Thyroid gland (tissue), 4 donors: ENCODE data around the gene PHF19. TPM values are rescaled to one million over a fixed set of nuclear protein-coding genes. Genes with fewer than 3 reads are reported as not detected.

ENCODE experiments used
- DNase-seq, 2 donors: peaks; one replicate each; pipeline ENCODE4 v3.0.0-alpha.2; 2019
- H3K27ac ChIP-seq, 3 donors: fragments of 200-600 bp; sonication (generic); 1 replicate in 2 of 3; 2 replicates in 1 of 3; pipeline ENCODE4 v1.5.1; 2016 to 2019; ENCODE audit warnings: mild to moderate bottlenecking in 1 of 3, moderate library complexity in 1 of 3
- H3K27me3 ChIP-seq: fragments of 200-600 bp; sonication (generic); one replicate; pipeline ENCODE4 v1.5.1; 2019
- H3K36me3 ChIP-seq, 2 donors: fragments of 200-600 bp; sonication (generic); one replicate each; pipeline ENCODE4 v1.5.1; 2016 to 2019
- H3K4me1 ChIP-seq, 2 donors: fragments of 200-600 bp; sonication (generic); one replicate each; pipeline ENCODE4 v1.5.1; 2017 to 2019
- H3K4me3 ChIP-seq, 3 donors: fragments of 200-600 bp; sonication (generic); replicated peaks in 1 of 3; 1 replicate in 2 of 3; 2 replicates in 1 of 3; pipeline ENCODE4 v1.5.1; 2016; ENCODE audit warnings: mild to moderate bottlenecking in 1 of 3
- H3K9me3 ChIP-seq: fragments of 200-600 bp; sonication (generic); one replicate; pipeline ENCODE4 v1.5.1; 2017
- CTCF ChIP-seq, 6 experiments: fragments of 200-600 bp in 3 of 6; fragments of 450-650 bp in 3 of 6; sonication (generic) in 3 of 6; IDR thresholded peaks; one replicate each; pipeline ENCODE4 v1.5.1; 2016 to 2019; ENCODE audit warnings: antibody characterized with exemption in 6 of 6, mild to moderate bottlenecking in 2 of 6, inconsistent platforms in 1 of 6, moderate library complexity in 1 of 6
- POLR2A ChIP-seq, 2 donors: fragments of 450-650 bp; IDR thresholded peaks; one replicate each; pipeline ENCODE4 v1.6.1; 2017; ENCODE audit warnings: antibody characterized with exemption in 2 of 2, mild to moderate bottlenecking in 2 of 2, moderate library complexity in 1 of 2
- WGBS, 2 donors: methylation state at CpG; one replicate each; pipeline ENCODE4 v1.1.5; 2017; 5-methylcytosine and 5-hydroxymethylcytosine counted together
- intact Hi-C: fragments of 100-400 bp; cut with DNase I; formaldehyde crosslinking; loops from one replicate; pipeline ENCODE4 v1.15.1; 2023
- total RNA-seq, 4 donors: library from RNA; depleted of rRNA; stranded (reverse); fragments of >200 nt; gene quantifications; one replicate each; pipeline ENCODE4 v1.2.3, GENCODE V29; 2016

PHF19 gene
- total RNA-seq, 4 donors from 2014 or later: 10.8 to 24.1 (median 13.1) TPM

DNA sequence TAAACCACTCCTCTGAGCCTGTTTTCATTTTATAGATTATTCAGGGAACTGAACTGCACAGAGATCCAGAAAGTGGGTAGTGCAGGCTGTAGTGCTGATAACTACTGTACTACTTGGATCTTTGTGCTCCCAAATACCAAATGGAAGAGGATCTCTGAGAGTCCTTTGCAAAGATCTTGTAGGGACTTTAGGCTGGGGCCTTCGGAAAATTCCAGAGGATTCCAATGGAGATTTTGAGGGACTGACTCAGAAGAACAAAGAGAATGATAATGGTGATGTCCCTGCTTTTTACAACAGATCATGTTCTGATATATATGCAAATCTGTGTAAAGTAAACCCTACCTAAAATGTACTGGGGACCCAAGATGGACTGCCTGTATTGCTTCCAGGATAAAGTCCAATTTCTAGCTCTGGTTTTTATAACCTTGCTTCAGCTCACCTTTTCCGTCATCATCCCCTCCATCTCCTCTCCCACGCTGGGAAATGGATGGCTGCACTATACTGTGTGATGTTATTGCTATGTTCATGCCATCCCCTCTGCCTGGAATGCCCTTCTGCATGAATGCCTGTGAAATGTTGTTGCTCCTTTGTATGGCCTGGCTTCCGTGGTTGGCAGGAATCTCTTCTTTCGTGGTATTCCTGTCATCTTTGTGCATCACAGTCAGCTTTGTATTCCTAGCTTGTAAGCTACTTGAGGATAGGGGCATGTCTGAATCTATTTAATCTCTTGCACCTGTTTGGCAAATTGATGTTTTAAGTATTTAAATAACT lies 24.6 kb downstream of the PHF19 start:
- Histone ChIP-seq H3K27me3 (no peaks in the 10 kb centered on the region), H3K36me3 (no peaks in the 10 kb centered on the region), H3K4me3 (no peak overlapping the region), H3K9me3 (no peaks in the 10 kb centered on the region), H3K4me1 (no peaks in the 10 kb centered on the region), H3K27ac (no peak overlapping the region)
- WGBS, 2 donors: 76 to 79% methylated on average over 5 of the region's 5 CpGs
- intact Hi-C loops: no loop called here
- no peak for DNase-seq
- TF ChIP-seq POLR2A (IDR thresholded peaks at IDR 0.05) (no peak), CTCF (IDR thresholded peaks at IDR 0.05) (no peak)

- Histone ChIP-seq H3K36me3 (no peaks in the 10 kb centered on the region), H3K9me3 (no peaks in the 10 kb centered on the region), H3K27me3 (no peaks in the 10 kb centered on the region), H3K4me1 (no peaks in the 10 kb centered on the region), H3K4me3 (no peak overlapping the region), H3K27ac (no peak overlapping the region)
- DNase-seq: no peak
- TF ChIP-seq POLR2A (IDR thresholded peaks at IDR 0.05) (no peak), CTCF (IDR thresholded peaks at IDR 0.05) (no peak)
- WGBS, 2 donors: 100% methylated on average over 1 of the region's 1 CpG
- intact Hi-C loops: no loop called here
Measured at GRCh38 chr9:120851449-120851848, 25.5 kb downstream of the PHF19 start.

DNA sequence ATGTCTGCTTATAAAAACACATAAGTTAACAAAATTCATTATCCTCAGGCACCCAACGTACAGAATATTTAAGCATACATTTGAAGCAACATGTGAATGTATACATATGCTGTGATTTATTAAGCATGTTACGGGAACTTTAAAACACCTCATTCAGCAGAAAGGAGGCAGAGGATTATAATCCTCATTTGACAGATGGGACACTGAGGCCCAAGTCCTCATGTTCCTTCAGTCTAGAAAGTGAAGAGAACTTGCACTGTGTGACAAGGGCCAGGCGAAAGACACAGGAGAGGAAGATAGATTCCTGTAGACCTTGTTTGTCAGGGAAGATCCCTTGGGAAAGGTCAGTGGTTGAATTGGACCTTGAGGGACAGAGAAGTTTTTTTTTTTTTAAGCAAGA lies 26.7 kb downstream of the PHF19 start:
- no peak for DNase-seq
- Histone ChIP-seq H3K36me3 (no peaks in the 10 kb centered on the region), H3K4me3 (no peak overlapping the region), H3K9me3 (no peaks in the 10 kb centered on the region), H3K4me1 (no peaks in the 10 kb centered on the region), H3K27ac (no peak overlapping the region), H3K27me3 (no peaks in the 10 kb centered on the region)
- TF ChIP-seq CTCF (IDR thresholded peaks at IDR 0.05): no peak
- TF ChIP-seq POLR2A (IDR thresholded peaks at IDR 0.05): no peak
- intact Hi-C loops: no loop called here
- 97 to 98% methylated on average over 3 of the region's 3 CpGs for WGBS, 2 donors

- intact Hi-C loops: loop anchor here (10.0 kb wide), 1 partner anchor 52 kb away; the partner anchor contains the start of gene FBXW2
- no peaks in the 10 kb centered on the region for H3K27me3 ChIP-seq
- peaks cover 10% of the 10 kb centered on the region in 2 donors for H3K4me1 ChIP-seq
- WGBS, 2 donors: 90 to 91% methylated on average over 1 of the region's 1 CpG
- no peak overlapping the region for H3K4me3 ChIP-seq
- H3K36me3 ChIP-seq: no peaks in the 10 kb centered on the region
- TF ChIP-seq POLR2A (IDR thresholded peaks at IDR 0.05): no peak
- TF ChIP-seq CTCF (IDR thresholded peaks at IDR 0.05): no peak
- H3K9me3 ChIP-seq: no peaks in the 10 kb centered on the region
- DNase-seq: no peak
- H3K27ac ChIP-seq: no peak overlapping the region
Measured at GRCh38 chr9:120846906-120847305, 30.1 kb downstream of the PHF19 start.

DNA sequence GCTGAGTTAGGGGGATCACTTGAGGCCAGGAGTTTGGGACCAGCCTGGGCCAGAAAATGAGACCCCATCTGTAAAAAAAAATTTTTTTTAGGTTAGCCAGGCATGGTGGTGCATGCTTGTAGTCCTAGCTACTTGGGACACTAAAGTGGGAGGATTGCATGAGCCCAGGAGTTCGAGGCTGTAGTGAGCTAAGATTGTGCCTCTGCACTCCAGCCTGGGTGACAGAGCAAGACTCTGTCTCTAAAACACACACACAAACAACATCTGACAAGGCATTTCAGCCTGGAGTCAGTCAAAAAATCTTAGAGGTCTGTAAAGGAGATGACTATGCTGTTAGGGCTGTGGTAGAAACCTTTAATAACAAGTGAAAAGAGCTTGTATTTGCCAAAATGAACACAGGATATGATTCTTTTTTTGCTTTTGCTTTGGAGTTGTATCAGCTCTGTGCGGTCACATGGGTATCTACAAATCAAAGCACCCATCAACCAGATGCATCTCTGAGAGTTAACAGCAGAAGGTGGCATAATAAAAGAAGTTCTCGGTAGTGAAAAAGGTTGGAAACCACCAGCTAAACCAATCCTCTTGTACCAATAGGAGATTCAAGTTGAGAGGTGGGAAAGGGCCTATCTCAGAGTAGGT lies 30.6 kb downstream of the PHF19 start:
- DNase-seq: no peak
- TF ChIP-seq POLR2A (IDR thresholded peaks at IDR 0.05): no peak
- TF ChIP-seq CTCF (IDR thresholded peaks at IDR 0.05): no peak
- Histone ChIP-seq H3K4me1 (peaks cover 13 to 15% of the 10 kb centered on the region in 2 donors), H3K4me3 (no peak overlapping the region), H3K27me3 (no peaks in the 10 kb centered on the region), H3K27ac (no peak overlapping the region), H3K36me3 (no peaks in the 10 kb centered on the region), H3K9me3 (no peaks in the 10 kb centered on the region)
- 88 to 96% methylated on average over 3 of the region's 3 CpGs for WGBS, 2 donors
- intact Hi-C loops: loop anchor here (10.0 kb wide), 1 partner anchor 52 kb away; the partner anchor contains the start of gene FBXW2
